Lung (tissue), 12 donors: Measurements from ENCODE around the gene BEND6. TPM values are rescaled to one million over a fixed set of nuclear protein-coding genes. Genes with fewer than 3 reads are reported as not detected.

Experiments
- ATAC-seq: fragments of 200-7000 bp; cut with Tn5 transposase; one replicate; pipeline ENCODE4 v1.9.1; 2020; ENCODE audit warnings: moderate number of reproducible peaks; ENCODE audit not compliant: insufficient read depth, low FRiP score
- DNase-seq, 3 donors: peaks; one replicate each; pipeline ENCODE4 v3.0.0-alpha.2; 2013 to 2017
- H3K27ac ChIP-seq, 2 donors: one replicate each; pipeline ENCODE4 v1.5.1; 2013; ENCODE audit warnings: mild to moderate bottlenecking in 2 of 2, moderate library complexity in 2 of 2, control low read depth in 1 of 2, inconsistent platforms in 1 of 2, low read depth in 1 of 2, low read length in 1 of 2
- H3K27me3 ChIP-seq, 3 donors: one replicate each; pipeline ENCODE4 v1.5.1; 2013; ENCODE audit warnings: low read length in 2 of 3; ENCODE audit not compliant: control insufficient read depth in 3 of 3, insufficient read depth in 3 of 3
- H3K36me3 ChIP-seq, 4 donors: one replicate each; pipeline ENCODE4 v1.5.1; 2013; ENCODE audit warnings: low read length in 4 of 4, mild to moderate bottlenecking in 1 of 4, moderate library complexity in 1 of 4; ENCODE audit not compliant: control insufficient read depth in 4 of 4, insufficient read depth in 4 of 4
- H3K4me1 ChIP-seq, 5 donors: one replicate each; pipeline ENCODE4 v1.5.1; 2013; ENCODE audit warnings: low read length in 5 of 5, mild to moderate bottlenecking in 2 of 5, moderate library complexity in 1 of 5; ENCODE audit not compliant: control insufficient read depth in 5 of 5, insufficient read depth in 5 of 5
- H3K4me3 ChIP-seq: one replicate; pipeline ENCODE4 v1.5.1; 2013; ENCODE audit warnings: mild to moderate bottlenecking, control low read depth, moderate library complexity
- H3K9ac ChIP-seq, 2 donors: one replicate each; pipeline ENCODE4 v1.5.1; 2013; ENCODE audit warnings: low read length in 2 of 2, control low read depth in 1 of 2; ENCODE audit not compliant: insufficient read depth in 1 of 2
- H3K9me3 ChIP-seq, 4 donors: one replicate each; pipeline ENCODE4 v1.5.1; 2013; ENCODE audit warnings: low read length in 3 of 4, mild to moderate bottlenecking in 1 of 4, moderate library complexity in 1 of 4; ENCODE audit not compliant: control insufficient read depth in 4 of 4, insufficient read depth in 3 of 4
- WGBS, 2 donors: extraction: QIAGEN DNeasy Blood & Tissue Kit; methylation state at CpG; one replicate each; pipeline ENCODE4 v1.1.7; 2013; 5-methylcytosine and 5-hydroxymethylcytosine counted together
- polyA plus RNA-seq, 2 donors: library from polyadenylated mRNA; stranded (reverse); fragments of 200-250 nt; gene quantifications; one replicate each; pipeline ENCODE4 v1.2.1, GENCODE V29; 2013
- total RNA-seq, 2 donors: library from RNA; depleted of rRNA in 1 of 2; stranded (reverse); fragments of >200 nt in 1 of 2; gene quantifications; one replicate each; pipeline ENCODE4 v1.2.1, GENCODE V29; 2014 to 2021
- TF ChIP-seq, protein P1 (sequence below): IDR thresholded peaks from 2 replicates; pipeline ENCODE4 v1.5.1; 2012; ENCODE audit warnings: mild to moderate bottlenecking; ENCODE audit errors: control extremely low read depth, extremely low read depth
- donor health status: control.
- donor health status: control.
- donor health status: Bipolar disorder and iron deficiency.
- donor health status: healthy.
- donor health status: DM: yes; HTN: yes; CAD: no.

Gene BEND6
- total and polyA plus RNA-seq, 4 donors = 0.23 to 0.95 (median 0.51) TPM

DNA sequence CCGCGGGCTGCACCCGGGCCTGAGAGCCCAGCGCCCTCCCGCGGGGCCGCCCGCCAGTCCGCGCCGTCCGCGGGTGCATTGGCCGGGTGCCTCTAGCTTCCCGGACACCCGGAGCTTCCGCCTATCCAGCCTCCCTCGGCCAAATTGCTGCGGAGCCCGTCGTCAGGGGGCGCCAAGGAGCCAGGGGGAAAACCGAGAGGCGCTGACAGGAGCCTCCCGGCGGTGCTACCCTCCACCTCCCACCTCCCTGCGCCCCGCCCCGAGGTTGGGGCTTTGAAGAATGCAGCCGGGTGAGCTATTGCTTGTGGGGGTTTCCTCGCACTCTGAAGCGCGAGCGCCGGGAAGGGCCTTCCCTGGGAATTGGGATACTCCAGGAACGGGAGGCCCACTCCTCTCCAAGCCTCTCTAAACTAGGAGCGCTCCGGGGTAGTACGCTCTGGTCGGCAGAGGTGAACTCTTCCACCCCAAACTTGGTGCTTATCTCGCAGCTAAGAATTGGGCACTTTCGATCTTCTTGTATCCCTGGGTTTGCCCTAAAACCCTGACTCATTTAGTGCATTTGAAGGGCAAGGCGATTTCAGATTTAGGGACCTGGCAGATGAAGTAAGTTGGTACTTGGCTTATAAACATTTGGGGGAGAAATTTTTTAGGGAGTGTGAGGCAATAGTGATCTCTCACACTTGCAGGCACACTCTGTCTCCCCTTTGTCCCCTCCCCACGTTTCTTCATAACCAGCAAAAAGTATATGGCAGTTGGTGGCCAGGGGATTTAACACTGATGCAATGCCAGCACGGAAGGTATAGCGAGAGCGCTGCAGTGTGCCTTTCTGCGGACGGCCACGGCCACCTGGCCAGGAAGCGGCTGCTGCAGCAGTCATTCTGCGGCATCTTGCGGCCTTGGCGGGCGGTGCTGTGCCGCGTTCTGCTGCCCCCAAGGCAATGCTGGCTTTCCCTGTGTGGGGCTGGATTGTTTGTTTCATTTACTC is 556 bp downstream of the BEND6 start:
- 0 to 2% methylated on average over 54 to 57 of the region's 57 CpGs for whole genome bisulfite sequencing, 2 donors
- H3K27ac ChIP-seq = no peak overlapping the region
- DNase-seq (peak; percentile 77 to 84 (median 79)), ATAC-seq (peak; percentile 87)
- peak overlapping the region; percentile 57 for H3K4me3 ChIP-seq
- H3K4me1 ChIP-seq = peaks cover 0 to 15% (median 0%) of the 10 kb centered on the region in 5 donors
- peaks cover 0 to 53% (median 17%) of the 10 kb centered on the region in 3 donors for H3K27me3 ChIP-seq
- H3K9me3 ChIP-seq = no peaks in the 10 kb centered on the region
- H3K36me3 ChIP-seq = no peaks in the 10 kb centered on the region
- no peak overlapping the region for H3K9ac ChIP-seq
- TF ChIP-seq, protein P1, sequence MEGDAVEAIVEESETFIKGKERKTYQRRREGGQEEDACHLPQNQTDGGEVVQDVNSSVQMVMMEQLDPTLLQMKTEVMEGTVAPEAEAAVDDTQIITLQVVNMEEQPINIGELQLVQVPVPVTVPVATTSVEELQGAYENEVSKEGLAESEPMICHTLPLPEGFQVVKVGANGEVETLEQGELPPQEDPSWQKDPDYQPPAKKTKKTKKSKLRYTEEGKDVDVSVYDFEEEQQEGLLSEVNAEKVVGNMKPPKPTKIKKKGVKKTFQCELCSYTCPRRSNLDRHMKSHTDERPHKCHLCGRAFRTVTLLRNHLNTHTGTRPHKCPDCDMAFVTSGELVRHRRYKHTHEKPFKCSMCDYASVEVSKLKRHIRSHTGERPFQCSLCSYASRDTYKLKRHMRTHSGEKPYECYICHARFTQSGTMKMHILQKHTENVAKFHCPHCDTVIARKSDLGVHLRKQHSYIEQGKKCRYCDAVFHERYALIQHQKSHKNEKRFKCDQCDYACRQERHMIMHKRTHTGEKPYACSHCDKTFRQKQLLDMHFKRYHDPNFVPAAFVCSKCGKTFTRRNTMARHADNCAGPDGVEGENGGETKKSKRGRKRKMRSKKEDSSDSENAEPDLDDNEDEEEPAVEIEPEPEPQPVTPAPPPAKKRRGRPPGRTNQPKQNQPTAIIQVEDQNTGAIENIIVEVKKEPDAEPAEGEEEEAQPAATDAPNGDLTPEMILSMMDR = no peak

DNA sequence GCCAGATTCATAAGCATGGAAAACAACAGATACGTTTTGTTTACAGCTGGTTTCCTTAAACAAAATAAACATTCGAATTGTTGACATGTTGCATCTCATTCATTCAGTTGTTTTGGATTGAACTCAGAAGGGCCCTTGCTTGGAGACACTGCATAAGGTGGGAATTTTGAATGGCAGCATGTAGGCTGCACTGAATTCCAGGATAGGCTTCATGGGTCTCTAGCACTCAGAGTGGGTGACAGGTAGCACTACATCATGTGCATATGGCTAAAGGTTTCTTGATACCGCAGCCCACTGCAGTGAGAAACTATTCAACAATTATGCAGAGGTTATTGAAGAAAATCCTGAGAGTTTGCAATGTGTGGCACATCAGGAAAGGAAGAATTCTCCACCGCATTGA is 1.6 kb downstream of the BEND6 start:
- ATAC-seq (no peak), DNase-seq (peak in 1 of 3 donors; percentile 12)
- peaks cover 0 to 53% (median 17%) of the 10 kb centered on the region in 3 donors for H3K27me3 ChIP-seq
- H3K9me3 ChIP-seq = no peaks in the 10 kb centered on the region
- TF ChIP-seq, protein P1 = no peak
- no peak overlapping the region for H3K9ac ChIP-seq
- H3K36me3 ChIP-seq = no peaks in the 10 kb centered on the region
- H3K27ac ChIP-seq = no peak overlapping the region
- H3K4me1 ChIP-seq = peaks cover 0 to 15% (median 0%) of the 10 kb centered on the region in 5 donors
- 70 to 73% methylated on average over 4 of the region's 4 CpGs for WGBS, 2 donors
- H3K4me3 ChIP-seq = no peak overlapping the region

DNA sequence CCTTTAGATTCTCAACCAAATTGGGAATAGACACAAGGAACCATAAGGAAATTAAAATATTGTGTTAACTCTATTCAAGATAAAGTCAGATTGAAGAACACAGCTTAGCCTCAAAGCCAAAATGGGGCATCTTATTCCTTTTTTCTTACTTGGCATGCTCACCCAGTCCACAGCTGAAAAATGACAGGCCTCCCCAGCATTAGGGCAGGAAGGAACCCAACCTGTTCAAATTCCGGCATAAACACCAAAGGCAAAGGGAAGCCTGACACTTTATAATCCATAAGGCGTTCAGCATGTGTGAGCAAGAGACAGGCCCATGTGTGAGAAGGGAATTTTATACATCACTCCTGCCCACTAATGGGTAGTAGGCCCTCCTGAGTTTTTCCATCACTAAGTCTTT is 2.9 kb downstream of the BEND6 start:
- Histone ChIP-seq H3K27ac (no peak overlapping the region), H3K4me1 (peaks cover 0 to 15% (median 0%) of the 10 kb centered on the region in 5 donors), H3K9ac (no peak overlapping the region), H3K27me3 (peaks cover 0 to 47% (median 17%) of the 10 kb centered on the region in 3 donors), H3K36me3 (no peaks in the 10 kb centered on the region), H3K9me3 (no peaks in the 10 kb centered on the region), H3K4me3 (no peak overlapping the region)
- TF ChIP-seq, protein P1 = no peak
- DNase-seq (no peak), ATAC-seq (no peak)
- WGBS, 2 donors = 94% methylated on average over 2 of the region's 2 CpGs
